COR-L47 (cell line): ENCODE measurements around the gene TLE5.

Experiments used
- DNase-seq: peaks from one replicate; lab custom pipeline; 2025; lab: John Stamatoyannopoulos, UW

Gene TLE5, protein sequence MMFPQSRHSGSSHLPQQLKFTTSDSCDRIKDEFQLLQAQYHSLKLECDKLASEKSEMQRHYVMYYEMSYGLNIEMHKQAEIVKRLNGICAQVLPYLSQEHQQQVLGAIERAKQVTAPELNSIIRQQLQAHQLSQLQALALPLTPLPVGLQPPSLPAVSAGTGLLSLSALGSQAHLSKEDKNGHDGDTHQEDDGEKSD

DNA sequence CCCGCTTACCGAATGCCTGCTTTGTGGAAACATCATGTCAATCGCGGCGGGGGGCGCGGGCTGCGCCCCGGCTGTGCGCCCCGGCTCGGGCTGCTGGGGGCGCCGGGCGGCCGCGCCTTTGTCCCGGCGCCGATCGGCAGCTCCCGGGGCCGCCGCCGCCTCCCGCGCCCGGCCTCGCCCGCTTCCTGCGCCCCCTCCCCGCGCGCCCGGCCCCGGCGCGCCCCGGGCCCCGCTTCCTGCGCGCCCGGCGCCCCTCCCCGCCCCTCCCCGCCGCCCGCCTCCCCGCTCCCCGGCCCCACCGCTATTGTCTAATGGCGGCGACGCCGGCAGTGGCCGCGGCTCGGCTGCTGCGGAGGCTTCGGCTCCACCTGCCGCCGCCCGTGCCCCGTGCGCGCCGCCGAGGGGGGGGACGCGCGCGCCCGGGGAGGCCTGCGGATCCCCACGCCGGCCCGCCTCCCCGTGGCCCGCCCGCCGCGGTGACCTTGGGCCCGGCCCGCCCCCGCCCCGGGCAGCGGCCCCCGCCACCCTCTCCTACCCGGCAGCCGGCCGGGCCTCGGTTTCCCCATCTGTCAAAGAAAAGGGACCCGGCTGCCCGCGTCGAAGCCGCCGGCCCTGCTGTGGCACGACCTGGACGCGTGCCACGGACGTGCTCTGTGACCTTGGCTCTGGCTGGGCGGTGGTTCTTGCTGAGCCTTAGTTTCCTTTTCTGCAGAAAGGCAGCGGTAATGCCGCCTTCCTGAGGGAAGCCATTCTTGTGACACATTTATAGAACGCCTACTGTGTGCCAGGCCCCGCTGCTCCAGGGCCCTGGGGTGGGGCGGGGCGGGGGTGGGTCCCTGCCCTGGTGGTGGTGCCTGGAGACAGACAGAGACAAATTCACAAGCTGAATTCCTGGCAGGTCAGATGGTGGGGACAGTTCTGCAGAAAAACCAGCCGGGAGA is at the start of gene TLE5:
Gene TLE5 (minus strand): TSS at position 331 of the 941 bp plus-strand sequence. CDS start 295 bp downstream, at position 36.
- peak; percentile 62 for DNase-seq

DNA sequence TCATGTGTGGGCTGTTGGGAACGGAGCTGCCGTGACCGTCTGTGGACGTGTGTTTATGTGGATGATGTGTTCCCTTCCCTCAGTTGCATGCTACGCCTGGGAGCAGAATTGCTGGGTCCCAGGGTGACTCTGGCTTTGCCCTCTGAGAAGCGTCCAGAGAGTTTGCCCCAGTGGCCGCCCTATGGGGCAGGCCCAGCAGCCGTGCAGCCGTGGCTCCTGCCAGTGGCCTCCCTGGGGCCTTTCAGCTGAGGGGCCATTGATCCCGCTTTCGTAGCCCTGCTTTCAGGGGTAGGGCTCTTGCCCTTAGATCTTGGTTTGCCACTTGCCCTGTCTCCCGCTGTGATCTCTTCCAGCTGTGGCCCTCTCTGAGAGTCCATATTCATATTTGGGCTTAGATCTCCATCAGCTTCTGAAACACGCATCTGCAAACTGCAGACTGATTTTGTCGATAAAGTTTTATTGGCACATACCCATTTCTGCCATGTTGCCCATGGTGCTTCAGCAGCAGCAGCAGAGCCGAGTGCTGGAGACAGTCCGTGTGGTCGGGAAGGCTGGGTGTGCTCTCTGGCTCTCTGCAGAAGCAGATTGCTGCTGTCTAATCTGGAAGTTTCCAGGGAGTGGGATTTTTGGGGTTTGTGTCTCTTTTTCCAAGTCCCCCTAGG is 49.4 kb upstream of the TLE5 start:
- DNase-seq = no peak

DNA sequence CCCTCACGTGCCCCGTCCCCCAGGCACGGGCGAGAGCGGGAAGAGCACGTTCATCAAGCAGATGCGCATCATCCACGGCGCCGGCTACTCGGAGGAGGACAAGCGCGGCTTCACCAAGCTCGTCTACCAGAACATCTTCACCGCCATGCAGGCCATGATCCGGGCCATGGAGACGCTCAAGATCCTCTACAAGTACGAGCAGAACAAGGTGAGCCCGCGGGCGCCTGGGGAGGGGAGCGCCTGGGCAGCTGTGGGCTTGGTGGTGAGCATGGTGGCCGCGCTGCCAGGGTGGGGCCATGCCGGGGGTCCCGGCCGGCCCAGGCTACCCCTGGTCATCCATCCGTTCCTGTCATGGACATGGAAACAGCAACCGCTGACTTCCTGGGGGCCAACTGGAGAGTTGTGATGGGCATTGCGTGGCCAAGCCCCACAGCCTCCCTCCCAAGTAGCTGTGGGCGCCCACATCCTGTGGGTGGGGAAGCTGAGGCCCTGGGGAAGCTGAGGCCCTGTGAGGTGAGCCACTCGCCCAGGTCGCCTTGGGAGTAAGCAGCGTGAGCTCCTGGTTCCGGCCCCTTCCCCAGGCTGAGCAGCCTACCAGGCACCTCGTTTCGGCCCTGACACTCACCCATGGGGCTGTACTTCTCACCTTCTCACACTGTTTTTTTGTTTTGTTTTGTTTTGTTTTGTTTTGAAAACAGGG is 48.0 kb upstream of the TLE5 start:
- DNase-seq = no peak

DNA sequence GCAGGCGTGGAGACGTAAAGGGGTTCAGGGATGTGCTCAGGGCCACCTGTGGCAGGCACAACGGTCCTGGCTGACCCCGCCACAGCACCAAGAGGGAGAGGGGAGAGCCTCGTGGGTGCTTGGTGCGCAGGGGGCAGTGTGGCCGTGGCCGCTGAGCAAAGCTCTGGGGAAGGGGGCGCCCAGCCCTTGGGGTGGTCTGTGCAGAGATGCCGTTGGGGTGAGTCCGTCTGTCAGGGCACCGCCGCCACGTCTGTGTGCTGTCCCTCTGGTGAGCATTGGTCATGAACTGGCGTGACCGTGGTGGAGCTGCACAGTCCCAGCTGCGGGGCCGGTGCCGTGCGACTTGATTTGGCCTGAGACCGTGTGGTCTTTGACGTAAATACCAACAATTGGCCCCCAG is 47.2 kb upstream of the TLE5 start:
- no peak for DNase-seq

DNA sequence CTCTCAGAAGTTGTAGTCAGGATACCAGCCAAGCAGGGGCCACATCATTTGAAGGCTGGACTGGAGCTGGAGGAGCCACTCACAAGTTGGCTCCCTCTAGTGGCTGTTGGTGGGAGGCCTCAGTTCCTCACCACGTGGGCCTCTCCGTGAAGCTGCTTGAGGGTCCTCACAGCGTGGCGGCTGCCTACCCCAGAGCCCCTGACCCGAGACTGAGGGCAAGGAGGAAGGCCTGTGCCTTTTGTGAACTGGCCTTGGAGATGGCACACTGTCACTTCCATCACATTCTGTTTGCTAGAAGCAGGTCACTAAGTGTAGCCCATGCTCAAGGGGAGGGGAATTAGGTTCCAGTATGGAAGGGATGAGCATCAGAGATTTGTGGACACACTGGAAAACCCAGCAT is 46.5 kb upstream of the TLE5 start:
- DNase-seq = peak; percentile 39

DNA sequence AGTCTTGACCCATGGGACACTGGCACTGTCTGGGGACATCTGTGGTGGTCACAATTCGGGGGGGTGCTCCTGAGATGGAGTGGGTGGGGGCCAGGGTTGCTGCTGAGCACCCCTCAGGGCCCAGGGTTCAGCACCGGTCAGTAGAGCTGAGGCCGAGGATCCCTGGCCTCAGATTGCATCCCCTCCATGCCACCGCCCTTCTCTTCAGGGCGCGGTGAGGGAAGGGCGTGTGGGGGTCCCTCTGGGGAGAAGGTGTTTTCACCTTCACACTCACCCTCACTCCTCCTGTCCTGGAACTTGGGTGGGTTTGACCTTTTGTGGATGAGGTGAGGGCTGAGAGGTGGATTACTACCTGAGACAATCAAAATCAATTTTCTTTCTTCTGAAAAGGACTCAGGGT is 45.4 kb upstream of the TLE5 start:
- DNase-seq = no peak

DNA sequence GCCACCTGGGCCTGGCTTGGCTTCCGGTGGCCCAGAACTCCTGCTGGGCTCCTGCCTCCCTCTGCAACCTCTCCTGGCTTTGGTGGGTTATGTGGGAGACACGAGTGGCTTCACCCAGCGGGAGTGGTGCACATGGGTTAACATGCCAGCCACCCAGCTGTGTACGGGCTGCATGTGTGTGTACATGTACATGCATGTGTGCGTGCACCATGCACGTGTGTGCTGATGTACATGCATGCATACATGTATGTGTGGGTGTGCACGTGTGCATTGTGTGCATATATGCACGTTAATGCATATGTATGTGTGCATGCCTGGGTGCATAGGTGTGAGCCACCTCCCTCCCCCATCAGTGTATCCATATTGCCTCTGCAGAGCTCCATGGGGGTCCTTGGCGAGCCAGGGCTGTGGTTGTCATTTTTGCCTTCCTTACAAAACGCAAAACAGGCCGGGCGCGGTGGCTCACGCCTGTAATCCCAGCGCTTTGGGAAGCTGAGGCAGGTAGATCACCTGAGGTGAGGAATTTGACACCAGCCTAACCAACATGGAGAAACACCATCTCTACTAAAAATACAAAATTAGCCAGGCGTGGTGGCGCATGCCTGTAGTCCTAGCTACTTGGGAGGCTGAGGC is 44.3 kb upstream of the TLE5 start:
- DNase-seq = no peak

DNA sequence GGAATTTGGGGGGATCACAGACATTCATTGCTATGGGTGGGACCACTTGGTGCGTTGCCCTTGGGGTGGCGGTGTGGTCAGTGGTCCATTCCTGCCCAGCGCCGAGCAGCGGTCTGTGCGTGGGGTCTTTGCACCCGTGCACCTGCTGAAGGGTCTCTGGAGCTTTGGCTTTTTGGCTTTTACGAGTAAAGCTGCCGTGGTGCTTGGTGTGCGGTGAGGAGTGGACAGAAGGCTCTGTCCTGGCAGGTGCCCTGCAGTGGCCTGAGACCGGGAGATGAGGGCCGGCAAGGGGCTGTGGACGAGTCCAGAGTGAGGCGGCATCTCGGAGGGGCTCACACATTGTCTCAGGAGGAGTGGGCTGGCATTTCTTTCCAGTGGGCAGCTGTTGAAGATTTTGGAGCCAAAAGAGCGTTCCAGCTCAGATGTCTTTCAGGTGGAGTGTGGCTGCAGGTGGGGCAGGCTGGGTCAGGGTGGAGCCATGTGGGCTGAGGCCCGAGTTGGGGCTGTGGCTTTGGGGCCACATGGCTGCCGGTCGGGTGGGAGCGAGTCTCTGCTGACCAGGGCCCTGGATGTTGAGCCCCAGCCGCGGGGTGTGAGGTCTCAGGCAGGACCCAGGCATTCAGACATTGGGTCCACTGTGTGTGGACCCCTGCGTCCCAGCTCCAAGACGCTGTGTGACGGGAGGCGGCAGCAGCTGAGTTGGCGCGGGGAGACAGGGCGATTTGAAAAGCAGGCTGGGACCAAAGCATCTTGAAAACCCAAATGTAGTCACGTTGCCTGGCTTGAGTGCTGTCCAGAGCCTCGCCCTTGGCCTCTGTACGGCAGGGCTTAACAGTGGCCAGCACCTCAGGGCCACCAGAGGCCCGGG is 43.6 kb upstream of the TLE5 start:
- no peak for DNase-seq

DNA sequence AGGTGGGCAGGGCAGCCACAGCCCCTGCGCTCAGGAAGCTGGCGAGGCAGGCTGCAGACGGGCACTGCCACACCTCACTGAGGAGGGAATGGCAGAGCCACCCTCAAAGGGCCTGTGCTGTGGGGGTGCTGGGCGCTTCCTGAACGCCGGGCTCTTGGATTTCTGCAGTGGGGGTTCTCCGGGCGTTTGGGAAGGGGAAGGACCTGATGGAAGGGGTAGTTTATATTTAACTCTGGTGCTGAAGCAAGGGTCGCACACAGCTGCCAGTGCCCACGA is 42.4 kb upstream of the TLE5 start:
- DNase-seq = no peak

DNA sequence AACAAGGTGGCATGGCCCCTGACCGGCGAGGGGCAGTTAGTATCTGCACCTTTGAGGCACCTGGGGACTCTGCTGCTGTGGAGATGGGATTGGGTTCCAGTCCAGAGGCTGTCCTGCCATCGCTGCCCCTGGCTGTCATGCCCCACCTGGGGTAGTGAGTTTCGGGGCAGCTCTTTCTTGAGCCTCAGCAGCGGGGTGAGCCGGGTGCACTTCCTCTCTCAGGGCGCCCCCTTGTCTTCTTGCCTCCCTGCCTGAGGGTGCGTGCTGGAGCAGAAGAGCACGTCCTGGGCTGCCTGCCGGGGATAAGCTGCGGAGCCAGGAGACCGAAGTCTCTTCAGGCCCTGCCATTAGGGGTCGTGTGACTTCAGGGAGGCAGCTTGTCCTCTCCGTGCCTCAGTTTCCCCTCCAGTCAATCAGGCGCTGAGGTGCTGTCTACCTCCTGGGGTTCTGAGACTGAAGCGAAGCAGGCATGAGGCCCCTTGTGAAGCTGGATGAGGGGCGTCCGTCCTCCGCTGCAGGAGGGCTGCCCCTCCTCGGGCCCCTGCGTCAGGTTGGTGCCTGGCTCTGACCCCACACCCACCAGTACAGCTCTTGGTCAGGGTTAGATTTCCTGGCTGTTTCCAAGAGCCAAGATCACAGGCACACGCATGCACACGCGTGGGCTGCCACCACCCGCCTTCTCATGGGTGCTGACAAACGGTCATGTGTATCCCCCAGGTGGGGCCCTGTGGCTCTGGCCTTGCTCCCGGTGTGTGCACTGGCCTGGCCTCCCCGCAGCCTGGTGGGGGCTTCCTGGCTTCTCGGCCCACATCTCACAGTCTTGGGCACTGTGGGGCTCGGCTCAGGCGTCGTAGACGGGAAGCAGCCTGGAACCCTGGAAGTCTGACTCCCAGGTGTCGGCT is 40.2 kb upstream of the TLE5 start:
- no peak for DNase-seq

DNA sequence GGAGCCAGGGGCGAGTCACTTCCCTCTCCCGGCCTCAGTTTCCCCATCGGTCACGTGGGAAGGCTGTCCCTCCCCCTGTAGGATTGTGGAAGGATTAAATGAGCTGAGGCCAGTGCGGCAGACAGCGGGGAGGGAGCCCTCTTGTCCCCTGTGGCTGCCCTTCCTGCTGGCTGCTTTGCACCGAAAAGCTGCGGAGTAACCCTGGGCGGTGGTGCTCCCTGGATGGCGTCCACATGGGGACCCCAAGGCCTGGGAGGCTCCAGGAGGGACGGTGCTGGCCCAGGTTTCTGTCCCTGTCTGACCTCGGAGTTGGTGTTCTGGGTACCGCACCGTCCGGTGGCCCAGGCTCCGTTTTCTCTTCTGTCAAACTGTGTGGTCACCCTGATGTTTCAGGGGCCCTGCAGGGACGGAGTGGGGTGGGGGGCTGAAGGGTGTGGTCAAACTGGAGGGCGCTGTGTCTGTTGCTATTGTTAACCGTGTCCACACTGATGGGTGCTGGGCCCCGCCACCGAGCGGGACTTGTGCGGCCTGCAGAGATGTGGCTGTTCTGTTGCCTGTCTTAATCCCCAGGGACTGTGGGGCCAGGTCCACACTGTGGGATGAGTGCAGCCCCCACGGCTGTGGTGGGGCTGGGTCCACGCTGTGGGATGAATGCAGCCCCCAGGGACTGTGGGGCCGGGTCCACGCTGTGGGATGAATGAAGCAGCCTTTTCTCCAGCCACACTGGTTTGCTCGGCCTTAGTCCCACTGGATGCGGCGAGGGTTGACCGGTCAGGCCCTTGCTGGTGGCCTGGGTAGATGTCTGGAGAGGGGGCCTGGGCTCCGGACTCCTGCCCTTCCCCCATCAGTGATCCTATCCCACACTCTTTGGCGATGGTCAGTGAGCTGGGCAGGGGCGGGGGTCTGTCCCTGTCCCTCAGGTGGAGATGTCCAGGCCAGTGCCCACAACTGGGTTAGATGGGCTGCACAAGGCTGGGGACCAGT is 38.7 kb upstream of the TLE5 start:
- DNase-seq = no peak

DNA sequence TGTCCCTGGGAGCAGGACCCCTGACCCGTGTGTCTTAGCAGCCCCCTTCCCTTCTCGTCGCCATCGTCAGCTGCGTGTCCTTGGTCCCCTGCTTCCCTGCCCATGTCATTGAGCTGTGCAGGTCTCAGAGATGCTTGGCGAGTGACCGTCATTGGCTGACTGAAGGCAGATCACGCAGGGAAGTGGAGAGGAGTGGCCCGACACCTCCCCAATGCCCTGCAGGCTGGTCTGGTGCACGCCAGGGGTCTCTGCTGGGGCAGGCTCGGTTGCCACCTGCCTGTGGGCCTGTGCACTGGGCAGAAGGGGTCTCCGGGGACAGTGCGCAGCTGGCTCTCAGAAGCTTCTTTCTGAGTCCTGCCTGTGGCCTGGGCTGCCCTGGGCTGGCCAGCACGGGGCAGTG is 38.0 kb upstream of the TLE5 start:
- DNase-seq = no peak

DNA sequence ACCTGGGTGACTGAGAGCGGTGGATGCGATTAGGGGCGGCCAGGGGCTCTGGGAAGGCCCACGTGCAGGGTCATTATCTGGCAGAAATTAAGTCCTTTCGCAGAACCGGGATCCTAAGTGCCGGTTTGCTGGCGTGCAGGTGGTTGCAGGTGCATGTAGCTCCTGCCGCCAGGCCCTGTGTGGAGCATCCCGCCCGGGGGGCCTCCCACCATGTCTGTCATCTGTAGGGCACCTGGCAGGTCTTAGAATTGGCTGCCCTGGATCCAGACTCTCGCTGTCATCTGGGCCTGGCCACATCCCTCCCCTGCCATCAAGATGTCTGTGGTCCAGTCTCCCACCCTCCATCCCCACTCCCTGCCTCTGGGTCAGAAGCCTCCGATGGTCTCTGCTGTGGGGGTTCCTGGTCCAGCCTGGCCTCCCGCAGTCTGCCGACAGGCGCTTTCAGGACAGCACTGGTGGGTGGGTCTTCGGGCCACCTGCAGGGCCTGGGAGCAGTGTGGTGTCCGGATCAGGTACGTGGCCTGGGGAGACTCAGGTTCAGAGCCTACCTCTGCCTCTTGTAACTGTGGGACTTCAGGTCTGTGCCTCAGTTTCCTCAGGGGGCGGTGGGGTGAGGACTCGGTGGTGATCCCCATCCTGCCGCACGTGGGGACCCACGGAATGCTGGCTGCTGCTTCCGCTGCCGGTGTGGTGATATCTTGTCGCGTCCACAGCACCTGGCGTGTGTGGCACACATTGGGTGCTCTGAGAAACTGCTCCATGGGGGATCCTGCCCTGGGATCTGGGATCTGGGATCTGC is 37.3 kb upstream of the TLE5 start:
- peak; percentile 66 for DNase-seq

DNA sequence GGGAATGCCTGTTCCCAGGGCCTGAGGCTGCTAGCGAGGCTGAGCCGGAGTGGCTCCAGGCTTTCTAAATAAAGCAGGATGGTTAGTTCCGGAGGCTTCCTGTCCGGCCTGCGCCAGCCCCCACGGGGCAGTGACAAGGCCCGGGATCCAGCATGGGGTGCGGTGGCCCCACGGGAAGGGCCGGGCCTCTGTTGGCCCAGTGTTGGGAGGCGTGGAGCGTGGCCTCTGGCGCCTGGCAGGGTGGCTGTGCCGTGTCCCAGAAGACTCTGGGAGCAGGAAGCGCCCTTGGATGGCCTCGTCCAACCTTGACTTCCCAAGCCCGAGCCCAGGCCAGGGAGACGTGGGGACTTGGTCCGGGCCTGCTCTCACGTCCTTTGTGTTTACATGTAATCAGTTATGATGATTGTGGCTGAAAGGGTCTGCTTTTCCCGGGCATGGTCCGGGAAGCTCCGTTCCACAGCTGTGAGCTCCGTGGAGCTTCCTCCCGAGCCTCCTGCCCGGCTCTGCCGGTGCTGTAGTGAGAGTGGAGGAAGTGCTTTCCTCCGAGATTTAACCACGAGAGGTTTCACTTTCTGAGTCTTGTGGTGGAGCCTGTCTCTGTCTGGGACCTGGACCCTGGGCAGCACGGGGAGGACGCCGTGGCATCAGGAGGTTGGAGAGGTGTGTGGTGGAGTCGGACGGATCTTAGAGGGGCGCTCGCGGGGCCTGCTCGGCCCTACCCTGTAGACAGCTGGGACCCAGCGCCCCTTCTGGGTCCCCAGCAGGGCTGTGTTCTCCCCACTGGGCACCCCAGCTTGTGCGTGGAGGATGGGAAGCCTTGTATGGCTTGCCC is 36.4 kb upstream of the TLE5 start:
- DNase-seq = no peak

DNA sequence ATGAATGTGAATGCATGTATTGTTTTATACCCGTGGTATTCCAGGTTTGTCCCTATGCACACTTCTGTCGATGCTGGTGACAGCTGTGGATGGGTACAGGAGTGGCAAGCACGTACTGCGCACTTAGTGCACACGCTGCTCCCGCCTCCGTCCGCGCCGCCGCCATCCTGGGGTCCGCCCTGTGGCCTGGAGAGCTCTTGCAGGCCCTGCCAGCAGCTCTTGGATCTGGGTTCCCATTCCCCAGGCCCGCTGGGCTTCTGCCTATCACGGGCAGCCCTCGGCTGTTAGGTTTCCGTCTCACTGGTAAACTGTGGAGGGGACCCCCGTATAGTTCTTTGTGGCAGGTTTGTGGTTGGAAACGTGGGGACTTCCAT is 35.8 kb upstream of the TLE5 start:
- DNase-seq = no peak

DNA sequence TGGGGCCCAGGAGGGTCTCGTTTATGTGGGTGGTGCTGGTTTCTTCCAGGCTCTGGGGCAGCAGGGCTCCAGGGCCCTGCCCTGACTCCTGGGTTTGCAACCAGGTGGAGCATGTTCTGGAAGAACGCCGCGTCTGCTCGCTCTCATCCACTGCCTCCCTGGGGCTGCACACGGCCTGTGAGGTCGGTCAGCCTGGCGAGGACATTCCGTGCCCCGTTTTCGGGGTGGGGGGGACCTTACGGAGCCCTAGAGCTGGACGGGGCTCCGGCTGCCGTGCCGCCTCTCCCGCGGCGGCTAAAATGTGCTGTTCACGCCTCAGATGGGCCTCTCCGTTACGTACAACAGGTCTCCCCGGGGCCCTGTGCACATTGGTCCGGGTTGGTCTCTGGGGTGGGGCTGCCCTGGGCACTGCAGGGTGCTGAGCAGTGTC is 35.2 kb upstream of the TLE5 start:
- no peak for DNase-seq

DNA sequence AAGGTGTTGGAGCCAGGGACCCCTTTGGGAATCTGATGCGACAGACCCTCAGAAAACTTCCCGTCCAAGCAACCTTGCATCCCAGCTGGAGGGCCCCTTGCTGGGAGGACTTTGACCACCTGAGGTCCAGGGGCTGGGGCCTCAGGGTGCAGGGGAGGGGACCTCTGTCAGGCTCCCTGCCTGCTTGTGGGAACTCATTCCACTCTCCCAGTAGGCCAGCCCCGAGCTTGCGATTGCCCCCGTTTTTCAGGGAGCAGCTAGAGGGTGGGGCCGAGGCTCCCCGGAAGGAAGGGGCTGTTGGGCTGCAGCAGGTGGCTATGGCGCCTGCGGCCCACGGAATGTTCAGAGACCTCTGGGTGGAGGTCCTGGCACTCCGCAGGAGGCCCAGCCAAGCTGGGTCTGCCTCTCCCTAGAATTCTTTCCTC is 34.6 kb upstream of the TLE5 start:
- no peak for DNase-seq
